Measurements from ENCODE around the gene POLG. TPM values are rescaled to one million over a fixed set of nuclear protein-coding genes. Genes with fewer than 3 reads are reported as not detected.

The POLG gene
- total and polyA plus RNA-seq, 2 donors (not counting 1 experiment from before 2014, with no cell fraction given) = 81.1 to 144 TPM

DNA sequence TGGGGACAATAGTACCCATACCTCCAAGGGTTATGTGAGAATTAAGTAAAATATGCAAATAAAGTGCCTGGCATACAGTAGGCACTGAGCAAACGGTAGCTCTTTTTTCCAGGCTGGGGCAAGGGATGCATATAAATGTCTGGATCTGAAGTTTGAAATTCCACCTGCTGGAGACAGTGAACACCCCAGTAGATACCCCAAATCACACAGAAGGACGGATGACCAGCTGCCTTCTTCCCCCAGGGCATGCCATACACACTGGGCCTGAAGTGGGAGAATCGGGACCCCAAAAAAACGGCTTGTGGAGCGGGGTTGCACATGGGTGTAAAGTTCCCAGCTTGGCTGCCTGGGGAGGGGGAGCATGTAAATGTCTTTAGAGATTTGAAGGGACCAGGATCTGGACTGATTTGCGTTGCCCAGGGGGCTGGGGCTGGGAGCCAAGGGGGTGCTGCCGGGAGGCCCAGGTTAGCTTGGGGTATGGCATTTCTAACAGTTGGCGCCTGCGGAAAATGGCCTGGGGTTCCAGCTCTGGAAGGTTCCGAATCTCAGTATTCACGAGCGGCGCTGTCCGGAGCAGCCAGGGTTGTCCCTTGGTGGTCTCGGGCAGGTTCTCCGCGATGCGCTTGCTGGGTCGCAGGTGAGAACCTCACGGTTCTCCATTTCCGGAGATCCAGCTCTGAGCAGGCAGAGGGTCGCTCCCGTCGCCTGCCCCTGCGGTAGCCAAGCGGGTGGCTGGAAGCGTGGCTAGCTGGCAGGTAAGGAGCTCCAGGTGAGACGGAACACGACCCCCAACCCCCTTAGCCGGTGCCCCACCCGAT, 42.6 kb upstream of the POLG start:
- H3K9ac ChIP-seq (ENCODE audit: low read length) = no peak overlapping the region
- peaks cover 0 to 27% (median 0%) of the 10 kb centered on the region in 3 donors for H3K9me3 ChIP-seq (ENCODE audit: control extremely low read depth in 1 of 3, control insufficient read depth in 2 of 3, insufficient read depth in 1 of 3, low read length in 2 of 3)
- WGBS (ENCODE audit: insufficient coverage) = 17% methylated on average over 30 of the region's 31 CpGs
- H3K4me3 Mint-ChIP-seq = peak overlapping the region; percentile 81
- no peaks in the 10 kb centered on the region for H3K9me3 Mint-ChIP-seq (ENCODE audit: insufficient read depth)
- peak overlapping the region; percentile 88 for H3K4me2 ChIP-seq (replicated peaks; ENCODE audit: low read depth, low read length, poor library complexity, severe bottlenecking)
- H3K4me1 ChIP-seq (ENCODE audit: control insufficient read depth in 2 of 2, insufficient read depth in 2 of 2, low read length in 2 of 2) = peaks cover 20 to 34% of the 10 kb centered on the region in 2 donors
- ChIA-PET POLR2A (interaction anchor here (1.0 kb wide), 1 partner anchor 42 kb away, joined by 3 read pairs; the partner anchor contains the start of gene POLG), CTCF (interaction anchor here (0.9 to 6.4 kb wide), 4 partner anchors 8 to 40 kb away, joined by 3 to 39 read pairs (median 4); no protein-coding TSS in a partner anchor)
- H3K27me3 ChIP-seq (replicated peaks in 1 of 4; ENCODE audit: control extremely low read depth in 1 of 4, control insufficient read depth in 3 of 4, insufficient read depth in 4 of 4, low read length in 3 of 4) = peaks cover 0 to 84% (median 70%) of the 10 kb centered on the region in 4 experiments
- no peak overlapping the region for H3K27ac Mint-ChIP-seq
- no peaks in the 10 kb centered on the region for H3K79me2 ChIP-seq (ENCODE audit: control insufficient read depth, insufficient read depth, low read length)
- no peaks in the 10 kb centered on the region for H3K36me3 ChIP-seq (replicated peaks in 1 of 2; ENCODE audit: control extremely low read depth in 1 of 2, control insufficient read depth in 1 of 2, extremely low read depth in 1 of 2, insufficient read depth in 2 of 2, low read length in 1 of 2)
- intact Hi-C loops (cut with micrococcal nuclease) = no loop called here
- no peak overlapping the region for H3K4me3 ChIP-seq (ENCODE audit: control extremely low read depth in 1 of 5, extremely low read depth in 1 of 5, insufficient read depth in 1 of 5, low read depth in 2 of 5, low read length in 4 of 5)
- H2AFZ ChIP-seq (ENCODE audit: insufficient read depth, low read depth, low read length, poor library complexity, severe bottlenecking) = peak overlapping the region; percentile 75
- H3K27me3 Mint-ChIP-seq = peaks cover 73% of the 10 kb centered on the region
- no peak overlapping the region for H3K27ac ChIP-seq (ENCODE audit: low read length in 2 of 2)
- peaks cover 14% of the 10 kb centered on the region for H3K4me1 Mint-ChIP-seq
- TF ChIP-seq EZH2 (IDR thresholded peaks at IDR 0.05; ENCODE audit: borderline replicate concordance, insufficient read depth, low read depth, low read length, poor library complexity, severe bottlenecking) = no peak
- TF ChIP-seq, protein P1, sequence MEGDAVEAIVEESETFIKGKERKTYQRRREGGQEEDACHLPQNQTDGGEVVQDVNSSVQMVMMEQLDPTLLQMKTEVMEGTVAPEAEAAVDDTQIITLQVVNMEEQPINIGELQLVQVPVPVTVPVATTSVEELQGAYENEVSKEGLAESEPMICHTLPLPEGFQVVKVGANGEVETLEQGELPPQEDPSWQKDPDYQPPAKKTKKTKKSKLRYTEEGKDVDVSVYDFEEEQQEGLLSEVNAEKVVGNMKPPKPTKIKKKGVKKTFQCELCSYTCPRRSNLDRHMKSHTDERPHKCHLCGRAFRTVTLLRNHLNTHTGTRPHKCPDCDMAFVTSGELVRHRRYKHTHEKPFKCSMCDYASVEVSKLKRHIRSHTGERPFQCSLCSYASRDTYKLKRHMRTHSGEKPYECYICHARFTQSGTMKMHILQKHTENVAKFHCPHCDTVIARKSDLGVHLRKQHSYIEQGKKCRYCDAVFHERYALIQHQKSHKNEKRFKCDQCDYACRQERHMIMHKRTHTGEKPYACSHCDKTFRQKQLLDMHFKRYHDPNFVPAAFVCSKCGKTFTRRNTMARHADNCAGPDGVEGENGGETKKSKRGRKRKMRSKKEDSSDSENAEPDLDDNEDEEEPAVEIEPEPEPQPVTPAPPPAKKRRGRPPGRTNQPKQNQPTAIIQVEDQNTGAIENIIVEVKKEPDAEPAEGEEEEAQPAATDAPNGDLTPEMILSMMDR (IDR thresholded peaks at IDR 0.05) = no peak
- no peaks in the 10 kb centered on the region for H4K20me1 ChIP-seq (ENCODE audit: control insufficient read depth, insufficient read depth, low read length, poor library complexity, severe bottlenecking)
- ATAC-seq (ENCODE audit: low read depth) = no peak
- DNase-seq = no peak

DNA sequence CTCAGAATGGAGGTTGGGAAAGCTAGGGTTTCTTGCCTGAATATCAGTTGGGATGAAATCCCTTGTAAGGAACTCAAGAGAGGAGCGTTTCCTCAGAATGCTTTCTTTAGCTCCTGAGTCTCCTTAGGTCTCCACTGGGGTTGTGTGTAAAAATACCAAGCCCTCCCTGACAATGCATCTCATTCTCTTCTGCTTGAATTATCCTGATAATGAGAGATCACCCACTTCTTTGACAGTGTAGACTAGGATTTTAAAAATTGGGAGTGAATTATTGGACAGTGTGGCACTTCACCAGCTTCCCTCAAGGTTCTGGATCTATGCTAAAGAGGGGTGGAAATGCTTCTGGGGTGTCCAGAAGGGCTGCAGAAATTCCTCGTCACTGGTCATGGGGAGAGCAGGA, 41.8 kb upstream of the POLG start:
- Mint-ChIP-seq H3K27me3 (peaks cover 68% of the 10 kb centered on the region), H3K27ac (no peak overlapping the region), H3K4me1 (peaks cover 15% of the 10 kb centered on the region), H3K4me3 (no peak overlapping the region), H3K9me3 (ENCODE audit: insufficient read depth) (no peaks in the 10 kb centered on the region)
- Histone ChIP-seq H3K9me3 (ENCODE audit: control extremely low read depth in 1 of 3, control insufficient read depth in 2 of 3, insufficient read depth in 1 of 3, low read length in 2 of 3) (peaks cover 0 to 34% (median 0%) of the 10 kb centered on the region in 3 donors), H4K20me1 (ENCODE audit: control insufficient read depth, insufficient read depth, low read length, poor library complexity, severe bottlenecking) (no peaks in the 10 kb centered on the region), H3K4me3 (ENCODE audit: control extremely low read depth in 1 of 5, extremely low read depth in 1 of 5, insufficient read depth in 1 of 5, low read depth in 2 of 5, low read length in 4 of 5) (no peak overlapping the region), H3K36me3 (replicated peaks in 1 of 2; ENCODE audit: control extremely low read depth in 1 of 2, control insufficient read depth in 1 of 2, extremely low read depth in 1 of 2, insufficient read depth in 2 of 2, low read length in 1 of 2) (no peaks in the 10 kb centered on the region), H2AFZ (ENCODE audit: insufficient read depth, low read depth, low read length, poor library complexity, severe bottlenecking) (no peak overlapping the region), H3K79me2 (ENCODE audit: control insufficient read depth, insufficient read depth, low read length) (no peaks in the 10 kb centered on the region), H3K4me1 (ENCODE audit: control insufficient read depth in 2 of 2, insufficient read depth in 2 of 2, low read length in 2 of 2) (peaks cover 23 to 35% of the 10 kb centered on the region in 2 donors), H3K27me3 (replicated peaks in 1 of 4; ENCODE audit: control extremely low read depth in 1 of 4, control insufficient read depth in 3 of 4, insufficient read depth in 4 of 4, low read length in 3 of 4) (peaks cover 0 to 88% (median 73%) of the 10 kb centered on the region in 4 experiments), H3K4me2 (replicated peaks; ENCODE audit: low read depth, low read length, poor library complexity, severe bottlenecking) (no peak overlapping the region), H3K9ac (ENCODE audit: low read length) (no peak overlapping the region), H3K27ac (ENCODE audit: low read length in 2 of 2) (no peak overlapping the region)
- DNase-seq (no peak), ATAC-seq (ENCODE audit: low read depth) (no peak)
- CTCF ChIA-PET = interaction anchor here (1.0 to 6.4 kb wide), 4 partner anchors 17 to 41 kb away, joined by 4 to 39 read pairs (median 6); no protein-coding TSS in a partner anchor
- no peak for TF ChIP-seq EZH2 (IDR thresholded peaks at IDR 0.05; ENCODE audit: borderline replicate concordance, insufficient read depth, low read depth, low read length, poor library complexity, severe bottlenecking)
- TF ChIP-seq, protein P1 (IDR thresholded peaks at IDR 0.05) = no peak
- 92% methylated on average over 1 of the region's 2 CpGs for WGBS (ENCODE audit: insufficient coverage)
- intact Hi-C loops (cut with micrococcal nuclease) = no loop called here
- POLR2A ChIA-PET = interaction anchor here (1.0 kb wide), 1 partner anchor 42 kb away, joined by 3 read pairs; the partner anchor contains the start of gene POLG

Measured in B cell (primary cell).